Lung microvascular endothelial cell (primary cell): ENCODE measurements around the gene KRTAP10-2. TPM values are rescaled to one million over a fixed set of nuclear protein-coding genes. Genes with fewer than 3 reads are reported as not detected.

Source experiments
- DNase-seq, 2 donors: peaks; one replicate each; pipeline versions ENCODE4 v3.0.0 to v3.0.0-alpha.2; 2010; ENCODE audit warnings: low read depth in 2 of 2
- total RNA-seq: library from RNA; depleted of rRNA; stranded (reverse); fragments of >200 nt; gene quantifications from 2 replicates; pipeline ENCODE4 v1.2.1, GENCODE V29; 2014

Gene KRTAP10-2
- total RNA-seq, 1 donor from 2014 or later: not detected

DNA sequence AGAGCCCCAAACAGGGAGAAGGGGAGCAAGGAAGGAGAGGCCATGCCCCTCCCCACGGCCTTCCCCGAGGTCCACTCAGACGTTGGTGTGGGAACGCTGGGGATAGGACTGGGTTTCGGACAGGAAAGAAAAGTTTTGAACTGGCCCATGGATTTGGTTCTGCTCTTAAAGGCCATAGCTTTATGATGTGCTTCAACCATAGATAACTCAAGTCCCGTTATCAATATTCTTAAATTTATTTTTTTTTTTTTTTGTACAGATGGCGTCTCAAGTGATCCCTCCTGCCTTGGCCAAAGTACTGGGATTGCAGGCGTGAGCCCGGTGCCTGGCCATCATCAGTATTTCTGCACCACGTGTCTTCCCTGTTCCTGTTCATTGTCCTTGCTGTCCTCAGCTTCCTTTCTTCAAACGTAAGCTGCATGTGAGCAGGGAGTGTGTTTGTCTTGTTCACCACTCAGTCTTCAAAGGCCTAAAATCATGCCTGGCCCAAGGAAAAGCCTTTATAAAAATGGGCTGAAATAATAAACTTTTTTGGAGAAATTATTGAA is 10.5 kb downstream of the KRTAP10-2 start:
- no peak for DNase-seq

DNA sequence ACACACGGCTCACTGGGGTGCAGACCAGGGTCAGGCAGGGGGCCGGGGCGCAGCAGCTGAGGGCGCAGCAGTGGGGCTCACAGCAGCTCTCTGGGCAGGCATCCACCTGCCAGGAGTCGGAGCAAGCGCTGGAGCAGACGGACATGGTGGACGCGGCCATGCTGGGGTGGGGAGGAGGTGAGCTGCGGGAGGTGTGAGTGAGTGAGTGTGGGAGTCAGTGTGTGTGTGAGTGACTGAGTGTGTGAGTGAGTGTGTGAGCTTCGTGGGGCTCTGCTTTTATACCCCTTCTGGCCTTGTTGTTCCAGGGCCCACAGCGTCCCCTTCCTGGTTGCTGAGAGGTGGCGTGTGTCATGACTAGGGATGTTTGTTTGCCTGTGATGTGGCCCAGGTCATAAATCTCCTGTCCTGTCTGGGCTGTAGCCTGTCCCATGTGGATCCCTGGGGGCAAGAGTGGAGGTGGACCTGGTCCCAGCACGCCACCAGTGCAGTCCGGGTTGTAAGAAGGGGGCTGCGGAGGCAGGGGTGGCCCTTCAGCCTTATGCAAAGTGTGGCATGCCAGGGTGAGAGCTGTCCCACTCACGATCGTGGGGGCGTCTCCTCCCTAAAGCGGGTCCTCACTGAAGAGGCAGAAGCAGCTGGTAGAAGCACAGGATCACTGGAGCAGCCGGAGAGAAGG is 11.2 kb downstream of the KRTAP10-2 start, which contains the start of gene KRTAP10-1:
KRTAP10-1 (minus strand) TSS at position 205 of the 676 bp plus-strand sequence; CDS start at position 160, 45 bp downstream.
- DNase-seq: no peak

DNA sequence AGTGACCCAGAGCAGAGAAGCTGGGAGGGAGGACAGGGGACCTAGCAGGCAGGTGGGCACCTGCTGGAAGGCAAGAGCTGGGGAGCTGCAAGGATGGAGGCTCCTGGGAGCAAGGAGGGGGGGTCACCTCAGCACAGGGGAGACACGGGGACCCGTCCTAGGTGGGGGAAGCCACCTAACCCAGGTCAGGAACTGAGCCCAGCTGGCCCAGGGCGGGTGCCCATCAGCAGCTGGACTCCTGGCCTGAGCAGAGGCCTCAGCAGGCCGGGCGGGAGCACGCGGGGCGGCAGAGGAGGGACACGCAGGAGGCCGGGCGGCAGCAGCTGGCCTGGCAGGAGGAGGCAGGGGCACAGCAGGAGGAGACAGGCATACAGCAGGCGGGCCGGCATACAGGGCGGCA is 12.3 kb downstream of the KRTAP10-2 start:
- no peak for DNase-seq

DNA sequence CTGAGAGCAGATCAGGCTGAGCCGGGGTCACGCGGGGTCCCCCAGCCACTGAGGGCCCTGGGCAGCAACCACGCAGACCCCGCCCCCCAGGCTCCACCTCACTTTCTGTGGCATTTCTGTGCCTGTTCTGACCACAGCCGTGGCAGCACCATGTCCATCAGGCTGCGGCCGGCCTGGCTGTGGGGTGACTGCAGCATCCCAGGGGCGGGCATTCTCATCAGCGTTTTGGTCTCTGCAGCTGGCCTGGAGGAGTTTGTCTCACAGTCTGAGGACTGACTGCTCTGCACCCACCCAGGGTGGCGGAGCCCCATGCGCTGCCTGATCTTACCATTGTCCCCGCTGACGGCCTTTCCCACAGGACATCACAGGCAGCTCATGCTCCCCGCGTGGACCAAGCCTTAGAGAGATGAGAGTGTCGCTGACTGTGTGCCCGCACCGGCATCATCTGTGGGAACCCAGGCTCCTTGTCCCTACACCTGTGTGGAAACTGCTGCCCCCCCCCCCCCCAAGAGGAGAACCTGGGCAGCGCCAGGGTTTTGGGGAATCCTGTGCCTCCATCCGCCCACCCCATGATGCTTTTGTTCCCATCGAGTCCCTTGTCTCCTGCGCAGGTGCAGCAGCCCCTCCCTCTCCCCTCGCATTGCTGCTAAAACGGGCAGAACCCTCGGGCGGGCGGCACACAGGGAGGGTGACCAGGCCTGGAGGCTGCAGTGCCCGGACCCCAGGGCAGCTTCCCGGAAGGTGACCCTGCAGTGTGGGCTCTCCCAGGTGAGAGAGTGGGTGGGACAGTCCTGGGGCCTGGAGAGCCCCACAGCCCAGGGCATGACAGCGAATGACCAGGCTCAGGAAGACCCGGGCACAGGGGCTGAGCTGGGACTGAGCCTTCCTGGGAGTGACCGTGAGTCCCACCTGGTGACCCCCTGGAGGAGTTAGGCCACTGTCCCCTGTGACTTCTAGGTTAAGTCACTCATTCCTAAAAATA is 13.1 kb downstream of the KRTAP10-2 start:
- no peak for DNase-seq

DNA sequence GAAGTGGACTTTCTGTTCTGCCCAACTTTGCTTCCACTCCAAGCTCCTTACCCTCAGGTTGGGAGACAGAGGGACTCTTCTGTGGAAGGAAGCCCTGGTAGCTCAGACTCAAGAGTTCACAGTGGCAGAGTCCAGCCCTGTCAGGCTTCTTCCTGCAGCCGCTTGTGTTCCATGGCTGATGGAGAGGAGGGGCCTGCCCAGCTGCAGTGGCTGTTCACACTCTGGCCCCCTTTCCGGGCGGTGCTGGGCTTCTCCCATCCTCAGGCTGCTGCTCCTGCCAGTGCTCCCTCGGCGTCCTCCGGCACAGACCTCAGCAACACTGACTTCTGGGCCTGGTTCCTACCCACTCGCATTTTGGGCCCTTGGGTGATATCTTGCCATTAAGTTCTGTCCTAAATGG is 15.3 kb downstream of the KRTAP10-2 start:
- DNase-seq: no peak

GRCh38 chr21:44534688-44535087 is 16.6 kb downstream of the KRTAP10-2 start:
- DNase-seq: no peak

DNA sequence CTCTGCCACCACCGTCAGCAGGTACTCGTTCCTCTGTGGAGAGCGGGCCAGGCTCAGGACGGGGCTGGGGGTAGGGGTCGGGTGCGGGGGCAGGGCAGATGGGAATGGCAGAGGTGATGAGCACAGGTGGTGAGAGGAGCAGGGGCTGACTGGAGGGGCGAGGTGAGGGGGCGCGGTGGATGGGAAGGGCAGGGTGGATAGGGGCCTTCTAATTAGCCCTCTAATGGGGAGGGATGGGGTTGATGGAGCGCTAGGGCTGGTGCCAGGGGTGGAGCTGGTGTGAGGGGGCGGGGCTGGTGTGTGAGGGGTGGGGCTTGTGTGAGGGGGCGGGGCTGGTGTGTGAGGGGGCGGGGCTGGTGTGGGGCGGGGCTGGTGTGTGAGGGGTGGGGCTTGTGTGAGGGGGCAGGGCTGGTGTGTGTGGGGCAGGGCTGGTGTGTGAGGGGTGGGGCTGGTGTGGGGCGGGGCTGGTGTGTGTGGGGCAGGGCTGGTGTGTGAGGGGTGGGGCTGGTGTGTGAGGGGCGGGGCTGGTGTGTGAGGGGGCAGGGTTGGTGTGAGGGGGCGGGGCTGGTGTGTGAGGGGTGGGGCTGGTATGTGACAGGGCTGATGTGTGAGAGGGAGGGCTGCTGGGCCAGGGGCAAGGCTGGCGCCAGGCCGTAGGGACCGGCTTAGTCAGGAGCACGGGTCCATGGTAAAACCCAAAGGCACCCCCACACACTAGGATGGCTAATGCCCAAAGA is 17.2 kb downstream of the KRTAP10-2 start:
- no peak for DNase-seq

- no peak for DNase-seq
Observed at GRCh38 chr21:44533121-44533890, 18.0 kb downstream of the KRTAP10-2 start.

DNA sequence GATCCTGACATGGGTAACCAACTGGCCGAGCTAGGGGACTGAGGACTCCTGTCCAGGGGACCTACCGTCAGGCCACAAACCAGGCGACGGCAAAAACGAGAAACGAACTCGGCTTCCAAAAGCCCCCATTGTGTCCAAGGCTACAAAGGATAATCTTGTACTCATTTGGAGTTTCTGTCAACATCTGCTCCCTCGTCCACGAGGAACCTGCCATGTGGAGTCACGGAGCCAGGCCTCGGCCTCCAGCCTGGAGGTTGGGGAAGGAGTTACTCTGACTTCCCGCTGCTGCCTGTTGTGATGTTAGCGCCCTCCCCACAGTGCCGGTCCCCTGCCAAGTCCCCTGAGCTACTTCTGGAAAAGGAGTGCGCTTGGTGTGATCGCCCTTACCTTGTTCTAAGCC is 18.6 kb downstream of the KRTAP10-2 start:
- DNase-seq: no peak

GRCh38 chr21:44531606-44532564 is 19.4 kb downstream of the KRTAP10-2 start:
- DNase-seq: no peak

DNA sequence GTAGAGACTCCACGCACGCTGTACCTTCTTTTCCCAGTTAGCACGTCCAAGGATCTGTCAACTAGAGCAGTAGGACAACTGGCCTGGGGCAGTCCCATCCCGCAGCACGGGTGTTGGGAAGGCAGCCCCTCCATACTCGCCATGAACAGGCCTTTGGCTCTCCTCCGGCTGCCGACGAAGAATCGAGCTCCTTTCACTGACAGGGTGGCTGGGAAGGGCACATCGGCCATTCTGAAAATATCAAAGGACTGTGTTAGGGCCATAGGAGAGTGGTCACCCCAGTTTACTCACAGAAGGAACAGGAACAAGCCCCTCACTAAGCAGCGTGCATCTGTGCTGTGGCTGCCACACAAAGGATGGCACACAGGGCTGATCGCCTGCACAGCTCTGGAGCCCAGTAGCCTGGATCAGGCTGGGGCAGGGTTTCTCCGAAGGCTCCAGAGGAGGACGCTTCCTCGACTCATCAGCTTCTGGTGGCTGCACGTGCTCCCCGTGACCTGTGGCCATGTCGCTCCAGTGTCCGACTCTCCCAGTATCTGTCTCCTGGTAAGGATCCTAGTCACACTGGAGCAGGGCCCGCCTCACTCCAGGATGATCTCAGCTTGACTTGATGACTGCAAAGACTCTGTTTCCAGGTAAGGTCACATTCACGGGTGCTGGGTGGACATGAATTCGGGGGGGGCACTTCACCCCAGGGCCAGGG is 20.3 kb downstream of the KRTAP10-2 start:
- DNase-seq: no peak

DNA sequence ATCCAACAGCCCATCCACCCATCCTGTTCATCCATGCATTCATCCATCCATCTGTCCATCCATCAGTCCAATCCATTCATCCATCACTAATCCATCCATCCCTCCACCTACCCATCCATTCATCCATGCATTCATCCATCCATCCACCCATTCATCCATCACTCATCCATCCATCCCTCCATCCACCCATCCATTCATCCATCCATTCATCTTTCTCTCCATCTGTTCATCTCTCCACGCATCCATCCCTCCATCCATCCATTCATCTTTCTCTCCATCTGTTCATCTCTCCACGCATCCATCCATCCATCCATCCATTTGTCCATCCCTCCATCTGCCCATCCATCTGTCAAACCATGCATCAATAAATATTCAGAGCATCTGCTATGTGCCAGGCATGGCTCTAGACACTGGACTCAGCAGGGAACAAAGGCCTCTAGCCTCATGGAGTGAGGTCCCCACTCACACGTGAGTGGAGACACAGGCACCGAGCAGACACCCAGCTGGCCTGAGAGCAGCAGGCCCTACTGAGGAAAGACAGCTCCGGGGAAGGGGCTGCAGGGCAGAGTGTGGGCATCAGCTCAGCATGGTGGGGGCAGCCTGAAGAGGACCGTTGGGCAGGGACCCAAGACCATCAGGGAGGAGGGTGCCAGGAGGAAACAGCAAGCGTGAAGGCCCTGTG is 20.9 kb downstream of the KRTAP10-2 start:
- no peak for DNase-seq

- no peak for DNase-seq
Observed at GRCh38 chr21:44529503-44530125, 21.7 kb downstream of the KRTAP10-2 start.

DNA sequence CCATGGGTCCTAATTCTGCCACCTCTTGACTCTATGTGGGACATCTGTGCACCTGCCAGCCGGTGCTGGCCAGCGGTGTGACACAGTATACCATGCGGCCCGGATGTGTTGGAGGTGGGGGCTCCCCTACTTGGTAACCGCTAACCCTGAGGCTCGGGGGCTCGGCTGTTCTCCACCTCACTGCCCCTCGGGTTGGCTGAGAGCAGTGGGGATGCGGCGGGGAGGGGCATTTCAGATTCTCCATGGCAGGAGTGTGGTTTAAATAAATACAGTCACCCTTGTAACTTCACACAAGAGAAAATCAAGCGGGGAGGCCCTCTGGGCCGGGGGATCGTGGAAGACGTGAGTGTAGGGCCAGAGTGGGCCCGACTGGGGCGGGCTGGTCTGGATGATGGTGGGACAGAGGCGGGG is 22.3 kb downstream of the KRTAP10-2 start:
- no peak for DNase-seq

DNA sequence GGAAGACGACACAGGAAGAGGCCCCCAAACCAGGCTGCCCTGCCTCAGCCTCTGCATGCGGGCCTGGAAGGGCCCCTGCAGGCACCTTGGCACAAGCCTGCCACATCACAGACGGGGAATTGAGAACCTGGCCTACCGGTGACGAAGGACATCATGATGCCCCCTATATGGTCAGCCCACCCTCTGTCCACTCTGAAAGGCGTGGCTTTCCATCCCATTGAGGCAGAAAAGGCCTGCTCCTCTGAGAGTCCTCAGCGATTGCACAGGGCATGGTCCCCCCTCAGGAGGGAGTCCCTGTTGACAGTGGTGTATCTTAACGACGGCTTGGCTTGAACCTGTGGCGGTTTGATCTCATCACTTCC is 22.7 kb downstream of the KRTAP10-2 start:
- DNase-seq: no peak

DNA sequence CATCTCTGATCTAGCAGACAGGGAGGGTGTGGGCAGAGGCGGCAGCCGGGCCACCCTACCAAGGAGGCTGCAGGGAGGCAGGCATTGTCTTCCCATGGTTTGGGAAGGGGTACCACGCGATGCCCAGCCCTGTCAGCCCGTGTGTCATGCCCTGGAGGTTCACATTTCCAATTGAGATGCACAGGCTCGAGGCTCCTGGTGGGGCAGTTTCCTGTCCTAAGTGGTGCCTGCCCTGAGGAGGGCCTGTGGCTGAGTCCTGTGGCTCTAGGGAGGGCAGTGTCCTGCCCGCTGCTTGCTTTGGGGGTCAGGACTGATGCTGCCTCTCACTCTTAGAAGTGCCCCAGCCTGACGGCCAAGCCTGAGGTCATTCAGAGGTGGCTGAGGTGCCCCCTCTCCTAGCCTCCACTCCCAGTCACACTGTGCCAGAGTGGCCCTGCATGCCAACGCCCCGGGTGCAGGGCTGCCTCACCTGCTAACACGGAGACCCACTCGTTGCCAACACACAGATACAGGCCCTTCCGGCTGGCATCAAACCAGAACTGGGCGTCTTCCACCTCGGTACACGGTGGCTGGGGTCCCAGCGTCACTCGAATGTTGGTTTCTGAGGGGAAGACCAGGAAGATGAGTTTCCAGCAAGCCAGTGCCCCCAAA is 23.2 kb downstream of the KRTAP10-2 start:
- DNase-seq: no peak

DNA sequence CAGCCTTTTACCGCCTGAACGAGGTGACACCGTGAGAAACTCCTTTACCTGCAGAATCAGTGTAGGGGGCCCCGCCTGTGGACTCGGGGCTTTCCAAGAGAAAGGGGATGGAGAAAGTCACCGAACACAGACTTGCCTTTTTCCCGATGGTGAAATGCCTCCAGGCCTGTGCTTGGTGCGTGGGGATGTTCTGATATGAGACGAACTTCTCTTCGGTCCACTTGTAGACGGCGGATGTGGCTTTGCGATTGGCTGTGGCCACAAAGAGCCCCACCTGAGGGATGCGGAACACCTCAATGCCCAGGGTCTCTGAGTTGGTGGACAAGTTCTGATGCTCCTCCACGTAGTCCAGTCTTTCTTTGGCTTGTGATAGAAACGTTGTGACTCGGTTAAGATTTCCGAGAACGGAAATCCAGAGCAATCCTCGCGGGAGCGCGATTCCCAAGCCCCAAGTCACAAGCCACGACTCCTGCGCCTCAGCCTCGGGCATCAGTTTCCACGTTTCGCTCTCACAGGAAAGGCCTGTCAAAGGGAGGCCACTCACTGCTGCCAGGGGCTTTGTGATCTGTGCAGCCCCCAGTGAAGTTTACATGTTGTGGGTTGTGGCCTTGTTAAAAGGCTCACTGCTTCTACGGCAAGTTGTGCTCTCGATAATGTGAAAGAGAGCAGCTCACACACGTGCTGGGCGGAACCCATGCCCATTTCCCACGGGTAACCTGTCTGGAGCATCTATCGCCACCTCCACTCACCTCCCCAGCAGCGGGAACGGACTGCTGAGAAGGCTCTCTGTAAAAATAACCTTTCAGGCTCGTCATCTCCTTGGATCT is 23.9 kb downstream of the KRTAP10-2 start:
- DNase-seq: no peak
